GM12801 (cell line): ENCODE data around the gene ACVRL1.

ENCODE experiments used
- CTCF ChIP-seq: IDR thresholded peaks from one replicate; pipeline ENCODE4 v1.5.1; 2011; ENCODE audit warnings: control low read depth; ENCODE audit not compliant: insufficient read length; ENCODE audit errors: extremely low read depth

Gene ACVRL1

DNA sequence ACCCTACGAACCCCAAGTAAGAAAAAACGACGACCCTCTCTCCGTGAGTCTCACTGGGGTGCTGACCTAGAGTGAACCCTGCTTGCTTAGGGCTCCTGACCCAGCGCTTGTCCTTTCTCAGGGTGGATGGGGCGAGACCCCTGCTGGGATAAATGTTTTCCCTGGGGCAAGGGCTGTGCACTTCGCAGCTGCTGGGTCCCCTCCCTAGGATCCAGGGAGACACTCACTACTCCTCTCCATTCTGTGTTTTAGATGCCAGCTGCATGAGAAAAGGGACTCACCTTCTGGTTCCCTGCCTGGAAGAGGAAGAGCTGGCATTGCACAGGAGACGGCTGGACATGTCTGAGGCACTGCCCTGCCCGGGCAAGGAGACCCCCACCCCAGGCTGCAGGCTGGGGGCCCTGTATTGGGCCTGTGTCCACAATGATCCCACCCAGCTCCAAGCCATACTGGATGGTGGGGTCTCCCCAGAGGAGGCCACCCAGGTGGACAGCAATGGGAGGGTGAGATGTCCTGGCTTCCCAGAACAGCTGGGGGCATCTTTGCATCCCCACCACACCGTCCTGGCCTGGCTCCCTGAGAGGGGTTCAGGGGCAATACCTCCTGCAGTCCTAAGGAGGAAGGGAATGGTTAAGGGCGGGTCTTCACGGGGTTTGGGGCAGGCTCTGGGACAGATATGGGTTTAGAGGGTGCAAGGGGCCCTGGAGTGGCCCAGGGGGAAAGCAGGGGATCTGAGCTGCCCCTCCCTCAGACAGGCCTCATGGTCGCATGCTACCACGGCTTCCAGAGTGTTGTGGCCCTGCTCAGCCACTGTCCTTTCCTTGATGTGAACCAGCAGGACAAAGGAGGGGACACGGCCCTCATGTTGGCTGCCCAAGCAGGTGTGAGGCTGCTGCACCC is 18.7 kb upstream of the ACVRL1 start:
- no peak for TF ChIP-seq CTCF

GRCh38 chr12:51889216-51890132 is 17.8 kb upstream of the ACVRL1 start:
- no peak for TF ChIP-seq CTCF

DNA sequence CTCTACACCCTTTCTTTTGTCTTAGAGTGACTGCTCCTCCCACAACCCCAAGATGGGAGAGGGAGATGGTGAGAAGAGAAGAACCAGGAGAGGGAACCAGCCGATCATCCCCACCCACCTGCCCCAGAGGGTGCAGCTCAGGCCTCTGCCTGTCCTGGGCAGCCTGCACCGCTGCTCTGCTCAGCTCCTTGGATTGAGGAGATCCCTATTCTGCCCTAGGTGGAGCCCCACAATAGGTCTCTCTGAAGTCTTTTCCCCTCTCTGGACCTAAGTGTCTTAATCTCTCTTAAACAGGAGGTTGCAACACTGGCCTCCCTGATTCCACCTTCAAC is 17.2 kb upstream of the ACVRL1 start:
- TF ChIP-seq CTCF = no peak

- TF ChIP-seq CTCF = no peak
These were observed 16.7 kb upstream of the ACVRL1 start for GRCh38 chr12:51890511-51891171.

DNA sequence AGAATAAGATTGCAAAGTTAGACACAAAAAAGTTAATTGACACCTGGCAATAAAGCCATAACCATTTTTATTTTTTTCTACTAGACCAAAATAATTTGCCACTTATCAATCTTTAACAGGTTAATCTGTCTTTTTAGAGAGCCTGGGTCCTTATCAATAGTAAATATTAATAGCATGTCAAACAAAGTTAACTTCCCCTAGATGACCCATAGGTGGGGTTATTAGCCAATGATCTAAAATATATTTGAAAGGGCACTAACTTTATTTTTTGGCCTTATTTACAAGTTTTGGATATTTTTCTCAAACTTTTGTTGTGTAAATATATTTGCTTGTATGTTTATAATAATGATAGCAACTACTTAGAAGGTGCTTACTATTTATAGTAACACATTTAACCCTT is 15.5 kb upstream of the ACVRL1 start:
- no peak for TF ChIP-seq CTCF

DNA sequence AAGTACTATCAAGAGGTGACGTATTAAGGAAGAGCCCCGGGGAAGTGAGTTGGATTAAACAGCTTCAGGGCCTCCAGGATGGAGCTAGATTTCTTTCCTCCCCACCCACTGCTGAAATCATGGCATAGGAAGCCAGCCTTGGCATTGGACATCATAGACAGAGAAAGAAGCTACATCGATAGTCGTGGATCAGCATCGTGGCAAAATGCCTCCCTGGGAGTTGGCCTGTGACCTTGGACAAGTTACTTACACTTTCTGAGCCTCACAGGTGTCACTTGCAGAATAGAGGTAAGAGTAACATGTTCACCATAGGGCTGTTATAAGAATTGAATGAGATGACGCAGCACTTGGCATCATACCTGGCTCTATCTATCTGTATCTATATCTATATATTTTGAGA is 13.5 kb upstream of the ACVRL1 start:
- no peak for TF ChIP-seq CTCF

- no peak for TF ChIP-seq CTCF
These were observed 11.7 kb upstream of the ACVRL1 start for GRCh38 chr12:51895378-51896135.
